Psoas muscle (tissue), 8 donors: ENCODE measurements around the gene ARFRP1. TPM values are rescaled to one million over a fixed set of nuclear protein-coding genes. Genes with fewer than 3 reads are reported as not detected.

Experiments
- ATAC-seq, 4 donors: fragments of 200-7000 bp; cut with Tn5 transposase; one replicate each; pipeline ENCODE4 v1.9.1; 2020; ENCODE audit warnings: moderate library complexity in 3 of 4, mild to moderate bottlenecking in 2 of 4
- DNase-seq, 2 donors: peaks; one replicate each; pipeline ENCODE4 v3.0.0-alpha.2; 2020
- H3K27ac ChIP-seq: fragments of 200-600 bp; one replicate; pipeline ENCODE4 v1.8.0; 2022
- H3K27me3 ChIP-seq, 3 donors: fragments of 200-600 bp in 1 of 3; one replicate each; pipeline versions ENCODE4 v1.6.1 to v1.8.0; 2013 to 2022; ENCODE audit warnings: low read length in 2 of 3, mild to moderate bottlenecking in 2 of 3, moderate library complexity in 1 of 3; ENCODE audit not compliant: insufficient read depth in 3 of 3
- H3K36me3 ChIP-seq, 2 donors: fragments of 200-600 bp in 1 of 2; one replicate each; pipeline versions ENCODE4 v1.6.1 to v1.8.0; 2013 to 2022; ENCODE audit warnings: low read depth in 1 of 2, mild to moderate bottlenecking in 1 of 2, moderate library complexity in 1 of 2; ENCODE audit not compliant: insufficient read depth in 1 of 2
- H3K4me1 ChIP-seq: fragments of 200-600 bp; one replicate; pipeline ENCODE4 v1.8.0; 2022
- H3K4me3 ChIP-seq: fragments of 200-600 bp; one replicate; pipeline ENCODE4 v1.8.0; 2022; ENCODE audit warnings: mild to moderate bottlenecking
- H3K9me3 ChIP-seq: fragments of 200-600 bp; one replicate; pipeline ENCODE4 v1.8.0; 2022
- WGBS, 3 donors: extraction: QIAGEN DNeasy Blood & Tissue Kit; methylation state at CpG; one replicate each; pipeline versions ENCODE4 v1.1.6 to v1.1.7; 2013; 5-methylcytosine and 5-hydroxymethylcytosine counted together
- intact Hi-C, 2 donors: fragments of 100-400 bp; cut with DNase I; formaldehyde crosslinking; loops; one replicate each; pipeline versions ENCODE4 v1.11.0 to v1.14.2; 2022
- polyA plus RNA-seq, 3 donors: library from polyadenylated mRNA; stranded (reverse); fragments of 200-250 nt; gene quantifications; one replicate each; pipeline ENCODE4 v1.2.3, GENCODE V29; 2013
- total RNA-seq, 4 donors: library from RNA; stranded (reverse); fragmentation: NEBNext Ultra II Directional in 2 of 4; extraction: Animal tissue kit (Norgen Biotek cat#: 25700) in 2 of 4; gene quantifications; one replicate each; pipeline versions ENCODE4 v1.2.1 to v1.2.4, GENCODE V29; 2021 to 2023
- TF ChIP-seq, protein P1 (sequence below): fragments of 200-600 bp; IDR thresholded peaks from one replicate; pipeline ENCODE4 v1.8.0; 2022; ENCODE audit warnings: antibody characterized with exemption
- donor health status: healthy with polysubstance abuse.
- donor health status: DM: no; HTN: no; CAD: no; lungs with moderate emphysema.
- donor health status: Bipolar disorder and iron deficiency.
- donor health status: healthy.
- donor health status: DM: yes; HTN: yes; CAD: no.
- donor health status: DM: no; HTN: no; CAD: no.
- donor health status: DM: no; HTN: no; CAD: no.
- donor health status: DM: yes; HTN: yes; CAD: no.

ARFRP1 gene
- total and polyA plus RNA-seq, 7 donors = 22.9 to 74.0 (median 32.5) TPM

DNA sequence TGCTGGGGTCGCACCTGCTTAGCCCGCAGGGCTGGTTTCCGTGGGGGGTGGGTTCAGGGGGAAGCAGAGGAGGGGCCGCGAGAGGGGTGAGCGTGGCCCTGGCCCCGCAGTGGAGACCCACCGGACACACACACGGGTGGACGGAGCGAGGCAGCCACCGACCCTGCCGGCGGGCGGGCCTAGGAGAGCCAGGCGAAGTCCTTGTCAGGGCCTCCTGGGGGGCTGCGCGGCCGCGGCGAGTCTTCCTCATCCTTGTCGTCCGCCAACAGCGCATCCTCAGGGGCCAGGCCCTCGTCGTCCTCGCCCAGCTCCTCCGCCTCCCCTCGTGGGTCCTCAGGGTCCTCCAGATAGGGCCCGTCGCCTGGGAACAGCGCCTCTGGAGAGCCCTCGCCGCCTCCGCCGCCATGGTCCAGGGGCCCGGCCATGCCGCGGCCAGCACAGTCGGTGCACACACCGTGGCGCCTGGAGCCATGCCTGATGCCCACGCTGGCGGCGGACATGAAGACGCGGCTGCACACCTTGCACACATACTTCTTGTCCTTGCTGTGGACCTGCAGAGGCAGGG lies 39.1 kb upstream of the ARFRP1 start:
- ATAC-seq (no peak), DNase-seq (peak in 1 of 2 donors; percentile 55)
- no peaks in the 10 kb centered on the region for H3K27me3 ChIP-seq
- TF ChIP-seq, protein P1, sequence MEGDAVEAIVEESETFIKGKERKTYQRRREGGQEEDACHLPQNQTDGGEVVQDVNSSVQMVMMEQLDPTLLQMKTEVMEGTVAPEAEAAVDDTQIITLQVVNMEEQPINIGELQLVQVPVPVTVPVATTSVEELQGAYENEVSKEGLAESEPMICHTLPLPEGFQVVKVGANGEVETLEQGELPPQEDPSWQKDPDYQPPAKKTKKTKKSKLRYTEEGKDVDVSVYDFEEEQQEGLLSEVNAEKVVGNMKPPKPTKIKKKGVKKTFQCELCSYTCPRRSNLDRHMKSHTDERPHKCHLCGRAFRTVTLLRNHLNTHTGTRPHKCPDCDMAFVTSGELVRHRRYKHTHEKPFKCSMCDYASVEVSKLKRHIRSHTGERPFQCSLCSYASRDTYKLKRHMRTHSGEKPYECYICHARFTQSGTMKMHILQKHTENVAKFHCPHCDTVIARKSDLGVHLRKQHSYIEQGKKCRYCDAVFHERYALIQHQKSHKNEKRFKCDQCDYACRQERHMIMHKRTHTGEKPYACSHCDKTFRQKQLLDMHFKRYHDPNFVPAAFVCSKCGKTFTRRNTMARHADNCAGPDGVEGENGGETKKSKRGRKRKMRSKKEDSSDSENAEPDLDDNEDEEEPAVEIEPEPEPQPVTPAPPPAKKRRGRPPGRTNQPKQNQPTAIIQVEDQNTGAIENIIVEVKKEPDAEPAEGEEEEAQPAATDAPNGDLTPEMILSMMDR = no peak
- H3K36me3 ChIP-seq = peaks cover 0 to 24% of the 10 kb centered on the region in 2 donors
- intact Hi-C loops = no loop called here
- WGBS, 3 donors = 92 to 93% (median 92%) methylated on average over 45 to 47 of the region's 47 CpGs
- no peak overlapping the region for H3K4me3 ChIP-seq
- peaks cover 1% of the 10 kb centered on the region for H3K4me1 ChIP-seq
- no peak overlapping the region for H3K27ac ChIP-seq
- H3K9me3 ChIP-seq = no peaks in the 10 kb centered on the region

DNA sequence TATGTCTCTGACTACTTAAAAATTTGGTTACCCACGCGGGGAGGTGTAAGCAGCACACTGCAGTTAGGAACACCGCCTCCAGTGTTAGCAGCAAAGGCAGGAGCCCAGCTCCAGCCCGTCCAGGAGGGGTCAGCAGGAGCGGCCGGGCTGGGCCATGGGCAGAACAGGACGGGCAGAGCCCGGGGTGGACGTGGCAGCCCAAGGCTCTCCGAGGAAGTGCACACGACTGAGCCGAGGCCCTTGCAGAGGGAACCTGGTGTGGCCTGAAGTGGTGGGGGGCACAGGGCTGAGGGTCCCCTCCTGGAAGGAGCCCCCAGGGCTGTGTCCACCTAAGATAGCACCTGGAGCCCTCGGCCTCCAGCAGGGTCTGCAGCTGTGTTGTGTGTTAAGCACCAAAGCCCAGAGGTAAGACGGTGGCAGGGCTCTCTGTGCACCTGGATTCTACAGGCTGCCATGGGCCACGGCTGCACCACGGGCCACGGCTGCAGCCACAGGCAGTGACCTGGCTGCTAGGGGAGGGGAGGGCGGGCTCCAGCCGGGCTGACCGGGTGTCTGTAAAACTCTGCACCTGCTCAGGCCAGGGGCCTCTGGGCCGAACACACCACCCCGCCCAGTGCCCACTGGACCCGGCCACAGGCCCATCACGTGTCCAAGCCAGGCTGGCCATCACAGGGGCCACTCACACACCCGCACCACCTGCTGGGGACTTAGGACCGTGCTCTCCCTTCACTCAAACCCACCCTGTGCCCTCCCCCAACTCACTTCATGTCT lies 38.4 kb upstream of the ARFRP1 start:
- intact Hi-C loops = no loop called here
- peaks cover 0 to 25% of the 10 kb centered on the region in 2 donors for H3K36me3 ChIP-seq
- H3K27ac ChIP-seq = no peak overlapping the region
- H3K4me3 ChIP-seq = no peak overlapping the region
- no peaks in the 10 kb centered on the region for H3K27me3 ChIP-seq
- 84 to 87% (median 85%) methylated on average over 23 to 26 of the region's 26 CpGs for WGBS, 3 donors
- H3K9me3 ChIP-seq = no peaks in the 10 kb centered on the region
- TF ChIP-seq, protein P1 = no peak
- DNase-seq (peak in 1 of 2 donors; percentile 26), ATAC-seq (no peak)
- peaks cover 8% of the 10 kb centered on the region for H3K4me1 ChIP-seq

DNA sequence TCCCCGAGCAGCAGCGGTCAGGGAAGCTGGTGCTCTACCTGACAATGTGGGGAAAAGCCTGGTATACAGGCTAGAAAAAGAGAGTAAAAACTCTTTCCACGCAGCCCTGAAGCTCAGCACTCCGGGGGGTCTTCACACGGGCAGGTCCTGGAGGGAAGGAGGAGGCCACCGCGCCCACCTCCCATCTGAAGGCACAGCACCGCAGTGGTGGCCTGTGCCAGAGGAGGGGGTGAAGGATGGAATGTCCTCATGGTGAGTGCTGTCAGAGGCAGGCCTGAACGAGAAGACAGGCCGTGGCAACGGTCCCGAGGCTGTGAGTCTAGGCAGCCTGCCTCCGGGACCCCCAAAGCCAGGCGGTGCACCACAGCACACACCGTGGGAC lies 37.6 kb upstream of the ARFRP1 start:
- intact Hi-C loops = no loop called here
- TF ChIP-seq, protein P1 = no peak
- H3K36me3 ChIP-seq = peaks cover 0 to 25% of the 10 kb centered on the region in 2 donors
- H3K4me3 ChIP-seq = no peak overlapping the region
- ATAC-seq (no peak), DNase-seq (peak in 1 of 2 donors; percentile 18)
- no peak overlapping the region for H3K27ac ChIP-seq
- WGBS, 3 donors = 67 to 79% (median 77%) methylated on average over 15 of the region's 15 CpGs
- no peaks in the 10 kb centered on the region for H3K9me3 ChIP-seq
- H3K4me1 ChIP-seq = peaks cover 8% of the 10 kb centered on the region
- H3K27me3 ChIP-seq = no peaks in the 10 kb centered on the region

DNA sequence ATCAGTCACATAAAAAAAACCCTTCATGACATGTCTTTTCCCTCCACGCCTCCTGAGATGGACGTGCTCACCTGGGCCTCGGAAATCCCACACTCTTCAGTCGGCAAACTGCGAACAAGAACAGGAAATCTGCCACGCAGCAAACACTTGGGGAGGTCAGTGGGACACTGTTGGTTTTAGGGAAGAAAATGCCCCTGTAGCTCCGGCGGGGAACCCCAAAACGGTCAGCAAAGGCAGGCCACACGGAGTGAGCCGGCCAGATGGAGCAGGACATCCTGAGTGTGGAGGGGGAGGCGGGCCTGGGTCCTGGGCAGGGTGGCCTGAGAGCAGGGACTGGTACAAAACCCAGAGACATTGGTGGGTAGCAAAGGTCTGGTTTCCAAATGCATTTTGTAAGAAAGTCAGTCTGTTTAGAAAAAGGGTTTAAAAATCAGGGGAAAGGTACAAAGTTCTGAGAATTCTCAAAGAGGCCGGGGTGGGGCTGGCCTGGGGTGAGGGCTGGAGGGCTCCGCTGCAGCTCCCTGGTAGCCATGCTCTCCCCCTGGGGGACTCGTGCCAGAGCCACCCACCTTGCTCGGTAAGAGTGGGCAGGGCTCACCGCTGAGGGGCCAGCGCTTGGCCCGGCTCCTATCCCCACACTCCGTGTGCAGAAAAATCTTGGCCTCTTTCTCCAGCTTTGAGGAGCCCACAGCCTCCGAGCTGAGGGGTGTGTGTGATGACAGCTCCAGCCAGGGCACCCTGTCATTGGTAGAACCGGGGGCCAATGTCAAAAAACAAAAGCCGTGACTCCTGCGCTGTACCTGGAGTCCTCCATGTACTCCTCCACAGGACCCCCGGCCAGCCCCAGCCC lies 37.0 kb upstream of the ARFRP1 start:
- intact Hi-C loops = no loop called here
- Histone ChIP-seq H3K27ac (no peak overlapping the region), H3K36me3 (peaks cover 0 to 25% of the 10 kb centered on the region in 2 donors), H3K4me1 (peaks cover 8% of the 10 kb centered on the region), H3K27me3 (no peaks in the 10 kb centered on the region), H3K4me3 (no peak overlapping the region), H3K9me3 (no peaks in the 10 kb centered on the region)
- no peak for ATAC-seq
- TF ChIP-seq, protein P1 = no peak
- 75 to 77% (median 76%) methylated on average over 24 to 25 of the region's 25 CpGs for WGBS, 3 donors
- peak in 1 of 2 donors; percentile 43 for DNase-seq
